ENCODE measurements around the gene RNF5. TPM values are rescaled to one million over a fixed set of nuclear protein-coding genes. Genes with fewer than 3 reads are reported as not detected.

RNF5 gene
- total RNA-seq, 1 experiment from 2014 or later: 45.9 TPM

DNA sequence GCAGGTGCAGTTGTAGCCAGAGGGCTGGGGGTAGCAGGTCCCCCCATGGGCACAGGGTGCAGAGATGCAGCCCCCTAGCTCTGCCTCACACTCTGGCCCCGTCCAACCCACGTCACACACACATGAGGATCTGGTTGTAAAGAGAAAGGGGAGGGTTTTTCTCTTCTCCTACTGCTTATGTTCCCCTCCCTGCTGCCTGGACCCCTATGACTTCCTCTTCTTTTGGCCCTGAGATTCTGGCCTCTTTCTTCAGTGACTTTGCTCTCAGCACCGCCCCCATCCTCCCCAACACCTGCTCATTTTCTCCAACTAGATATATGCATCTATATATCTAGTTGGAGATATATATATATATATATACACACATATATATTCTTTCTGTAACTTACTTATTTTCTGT lies 35.9 kb downstream of the RNF5 start:
- Histone ChIP-seq H3K9me2 (ENCODE audit: insufficient read depth) (no peaks in the 10 kb centered on the region), H3K4me3 (replicated peaks in 1 of 2; ENCODE audit: low read depth in 1 of 2, low read length in 2 of 2) (no peak overlapping the region), H4K20me1 (ENCODE audit: insufficient read depth) (no peaks in the 10 kb centered on the region), H3K27ac (ENCODE audit: low read depth, low read length) (no peak overlapping the region), H3K27me3 (ENCODE audit: insufficient read depth, low read length) (no peaks in the 10 kb centered on the region), H2AFZ (ENCODE audit: low read depth, low read length, poor library complexity, severe bottlenecking) (no peak overlapping the region), H3K9ac (ENCODE audit: low read length) (no peak overlapping the region), H3K9me3 (ENCODE audit: control insufficient read depth in 1 of 2, insufficient read depth in 1 of 2, low read depth in 1 of 2, low read length in 2 of 2) (no peaks in the 10 kb centered on the region), H3K36me3 (ENCODE audit: control insufficient read depth in 1 of 2, insufficient read depth in 2 of 2, low read length in 2 of 2) (no peaks in the 10 kb centered on the region), H3K79me2 (ENCODE audit: insufficient read depth, low read length) (no peaks in the 10 kb centered on the region), H3K4me1 (ENCODE audit: control insufficient read depth in 1 of 2, insufficient read depth in 2 of 2, low read length in 2 of 2) (no peaks in the 10 kb centered on the region), H3K4me2 (ENCODE audit: low read length) (no peak overlapping the region)
- intact Hi-C loops (cut with micrococcal nuclease): no loop called here
- TF ChIP-seq, protein P1, sequence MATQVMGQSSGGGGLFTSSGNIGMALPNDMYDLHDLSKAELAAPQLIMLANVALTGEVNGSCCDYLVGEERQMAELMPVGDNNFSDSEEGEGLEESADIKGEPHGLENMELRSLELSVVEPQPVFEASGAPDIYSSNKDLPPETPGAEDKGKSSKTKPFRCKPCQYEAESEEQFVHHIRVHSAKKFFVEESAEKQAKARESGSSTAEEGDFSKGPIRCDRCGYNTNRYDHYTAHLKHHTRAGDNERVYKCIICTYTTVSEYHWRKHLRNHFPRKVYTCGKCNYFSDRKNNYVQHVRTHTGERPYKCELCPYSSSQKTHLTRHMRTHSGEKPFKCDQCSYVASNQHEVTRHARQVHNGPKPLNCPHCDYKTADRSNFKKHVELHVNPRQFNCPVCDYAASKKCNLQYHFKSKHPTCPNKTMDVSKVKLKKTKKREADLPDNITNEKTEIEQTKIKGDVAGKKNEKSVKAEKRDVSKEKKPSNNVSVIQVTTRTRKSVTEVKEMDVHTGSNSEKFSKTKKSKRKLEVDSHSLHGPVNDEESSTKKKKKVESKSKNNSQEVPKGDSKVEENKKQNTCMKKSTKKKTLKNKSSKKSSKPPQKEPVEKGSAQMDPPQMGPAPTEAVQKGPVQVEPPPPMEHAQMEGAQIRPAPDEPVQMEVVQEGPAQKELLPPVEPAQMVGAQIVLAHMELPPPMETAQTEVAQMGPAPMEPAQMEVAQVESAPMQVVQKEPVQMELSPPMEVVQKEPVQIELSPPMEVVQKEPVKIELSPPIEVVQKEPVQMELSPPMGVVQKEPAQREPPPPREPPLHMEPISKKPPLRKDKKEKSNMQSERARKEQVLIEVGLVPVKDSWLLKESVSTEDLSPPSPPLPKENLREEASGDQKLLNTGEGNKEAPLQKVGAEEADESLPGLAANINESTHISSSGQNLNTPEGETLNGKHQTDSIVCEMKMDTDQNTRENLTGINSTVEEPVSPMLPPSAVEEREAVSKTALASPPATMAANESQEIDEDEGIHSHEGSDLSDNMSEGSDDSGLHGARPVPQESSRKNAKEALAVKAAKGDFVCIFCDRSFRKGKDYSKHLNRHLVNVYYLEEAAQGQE (IDR thresholded peaks at IDR 0.05; ENCODE audit: low read depth): no peak
- TF ChIP-seq FOSL1 (IDR thresholded peaks at IDR 0.05; ENCODE audit: low read depth): no peak
- TF ChIP-seq RAD21 (IDR thresholded peaks at IDR 0.05; ENCODE audit: low read depth): no peak
- no peak for TF ChIP-seq CBX3 (IDR thresholded peaks at IDR 0.05; ENCODE audit: low read depth)
- no peak for TF ChIP-seq ZFX (IDR thresholded peaks at IDR 0.05)
- TF ChIP-seq SIN3A (IDR thresholded peaks at IDR 0.05; ENCODE audit: low read depth): no peak
- TF ChIP-seq, protein P2, sequence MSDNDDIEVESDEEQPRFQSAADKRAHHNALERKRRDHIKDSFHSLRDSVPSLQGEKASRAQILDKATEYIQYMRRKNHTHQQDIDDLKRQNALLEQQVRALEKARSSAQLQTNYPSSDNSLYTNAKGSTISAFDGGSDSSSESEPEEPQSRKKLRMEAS (IDR thresholded peaks at IDR 0.05): no peak
- no peak for TF ChIP-seq SRF (IDR thresholded peaks at IDR 0.05; ENCODE audit: low read depth)
- TF ChIP-seq ZNF274 (IDR thresholded peaks at IDR 0.05; ENCODE audit: low read depth, low read length): no peak
- TF ChIP-seq YY1 (IDR thresholded peaks at IDR 0.05; ENCODE audit: extremely low read depth, insufficient replicate concordance, low read depth, low read length): no peak
- no TSS peak for BruUV-seq (replicated peaks)
- DNase-seq (ENCODE audit: low read depth, low spot score) (no peak), ATAC-seq (no peak)
- ChIA-PET CTCF (no interaction called here), RAD21 (ENCODE audit: low non-redundant PET in 1 of 2, low total read pairs in 2 of 2, uncharacterized antibody in 2 of 2, unreplicated experiment in 2 of 2) (no interaction called here), POLR2A (no interaction called here)
